BE2C (cell line): Measurements from ENCODE around the gene KIFC3.
A peak's percentile ranks its signal among the peaks of the same experiment; 100 is the strongest.

ENCODE experiments used
- DNase-seq: peaks from one replicate; pipeline ENCODE4 v3.0.0-alpha.2; 2020
- H3K27me3 ChIP-seq: fragments of 250-450 bp; sonication (Bioruptor Pico); 2 replicates; pipeline ENCODE4 v1.5.1; 2020; ENCODE audit warnings: mild to moderate bottlenecking
- H3K36me3 ChIP-seq: fragments of 250-450 bp; sonication (Bioruptor Pico); 2 replicates; pipeline ENCODE4 v1.5.1; 2020; ENCODE audit warnings: mild to moderate bottlenecking
- H3K4me1 ChIP-seq: fragments of 250-450 bp; sonication (Bioruptor Pico); 2 replicates; pipeline ENCODE4 v1.5.1; 2020
- H3K4me3 ChIP-seq: 2 replicates; pipeline ENCODE4 v1.5.1; 2011; ENCODE audit warnings: low read depth, low read length
- H3K9me3 ChIP-seq: fragments of 250-450 bp; sonication (Bioruptor Pico); 2 replicates; pipeline ENCODE4 v1.5.1; 2020
- CTCF ChIP-seq: IDR thresholded peaks from 2 replicates; pipeline ENCODE4 v1.5.1; 2012; ENCODE audit warnings: mild to moderate bottlenecking, low read depth, low read length

The KIFC3 gene

GRCh38 chr16:57821149-57821971 is 19.1 kb upstream of the KIFC3 start:
- Histone ChIP-seq H3K36me3 (no peaks in the 10 kb centered on the region), H3K27me3 (no peaks in the 10 kb centered on the region), H3K4me1 (peaks cover under 1% of the 10 kb centered on the region; the same call in 1 of the 2 replicates), H3K9me3 (no peaks in the 10 kb centered on the region), H3K4me3 (no peak overlapping the region)
- no peak for DNase-seq
- TF ChIP-seq CTCF = no peak

GRCh38 chr16:57818377-57819064 is 16.2 kb upstream of the KIFC3 start:
- no peaks in the 10 kb centered on the region for H3K4me1 ChIP-seq
- no peak for TF ChIP-seq CTCF
- no peaks in the 10 kb centered on the region for H3K36me3 ChIP-seq
- DNase-seq = no peak
- no peaks in the 10 kb centered on the region for H3K9me3 ChIP-seq
- H3K27me3 ChIP-seq = no peaks in the 10 kb centered on the region
- no peak overlapping the region for H3K4me3 ChIP-seq

GRCh38 chr16:57817680-57818079 is 15.4 kb upstream of the KIFC3 start:
- TF ChIP-seq CTCF = no peak
- Histone ChIP-seq H3K36me3 (no peaks in the 10 kb centered on the region), H3K4me3 (no peak overlapping the region), H3K9me3 (no peaks in the 10 kb centered on the region), H3K27me3 (no peaks in the 10 kb centered on the region), H3K4me1 (no peaks in the 10 kb centered on the region)
- no peak for DNase-seq

- Histone ChIP-seq H3K4me3 (no peak overlapping the region), H3K9me3 (no peaks in the 10 kb centered on the region), H3K27me3 (no peaks in the 10 kb centered on the region), H3K4me1 (no peaks in the 10 kb centered on the region), H3K36me3 (no peaks in the 10 kb centered on the region)
- peak; percentile 56 for DNase-seq
- no peak for TF ChIP-seq CTCF
These were observed 13.9 kb upstream of the KIFC3 start for GRCh38 chr16:57815987-57816745.

- DNase-seq = no peak
- TF ChIP-seq CTCF = no peak
- Histone ChIP-seq H3K9me3 (no peaks in the 10 kb centered on the region), H3K27me3 (no peaks in the 10 kb centered on the region), H3K4me1 (peaks cover 5% of the 10 kb centered on the region; the same call in 1 of the 2 replicates), H3K4me3 (no peak overlapping the region), H3K36me3 (no peaks in the 10 kb centered on the region)
These were observed 12.6 kb upstream of the KIFC3 start for GRCh38 chr16:57814896-57815295.
